SJSA1 (cell line): ENCODE measurements around the gene PSTPIP2. TPM values are rescaled to one million over a fixed set of nuclear protein-coding genes. Genes with fewer than 3 reads are reported as not detected.
A peak's percentile ranks its signal among the peaks of the same experiment; 100 is the strongest.
"Not testable (repeated sequence)": the region's sequence is repeated elsewhere in the genome, so short reads cannot be mapped to it uniquely, and the experiment has no call there.

Experiments used
- DNase-seq, 2 experiments: peaks; one replicate each; pipeline ENCODE4 v3.0.0-alpha.2; 2015 to 2020; ENCODE audit warnings: low spot score in 2 of 2, low read depth in 1 of 2
- H3K27ac ChIP-seq: fragments of 250-450 bp; sonication (Bioruptor Pico); 2 replicates; pipeline ENCODE4 v1.5.1; 2020; ENCODE audit warnings: mild to moderate bottlenecking, moderate library complexity
- H3K27me3 ChIP-seq: fragments of 250-450 bp; sonication (Bioruptor Pico); replicated peaks from 2 replicates; pipeline ENCODE4 v1.5.1; 2020; ENCODE audit warnings: mild to moderate bottlenecking, moderate library complexity
- H3K36me3 ChIP-seq: fragments of 250-450 bp; sonication (Bioruptor Pico); 2 replicates; pipeline ENCODE4 v1.5.1; 2020; ENCODE audit warnings: mild to moderate bottlenecking
- H3K4me1 ChIP-seq: fragments of 250-450 bp; sonication (Bioruptor Pico); replicated peaks from 2 replicates; pipeline ENCODE4 v1.6.1; 2021; ENCODE audit warnings: mild to moderate bottlenecking
- H3K4me3 ChIP-seq: fragments of 250-450 bp; sonication (Bioruptor Pico); 2 replicates; pipeline ENCODE4 v1.5.1; 2020; ENCODE audit warnings: mild to moderate bottlenecking
- H3K9me3 ChIP-seq: fragments of 250-450 bp; sonication (Bioruptor Pico); replicated peaks from 2 replicates; pipeline ENCODE4 v1.5.1; 2020; ENCODE audit warnings: mild to moderate bottlenecking
- total RNA-seq: library from RNA; depleted of rRNA; stranded (reverse); fragments of >200 nt; shearing (Covaris generic); gene quantifications from 2 replicates; pipeline ENCODE4 v1.2.3, GENCODE V29; 2014

PSTPIP2 gene
- total RNA-seq, 1 experiment from 2014 or later = 6.8 TPM

GRCh38 chr18:45976566-45976965 is 95.5 kb downstream of the PSTPIP2 start:
- DNase-seq = no peak
- Histone ChIP-seq H3K27me3 (no peaks in the 10 kb centered on the region), H3K36me3 (no peaks in the 10 kb centered on the region), H3K27ac (no peak overlapping the region), H3K4me1 (0 out of 2 replicates have a peak, but pooled peaks cover 4% of the 10 kb centered on the region), H3K4me3 (no peak overlapping the region), H3K9me3 (no peaks in the 10 kb centered on the region)

GRCh38 chr18:45974088-45974536 is 97.9 kb downstream of the PSTPIP2 start:
- Histone ChIP-seq H3K4me3 (no peak overlapping the region), H3K36me3 (no peaks in the 10 kb centered on the region), H3K27me3 (no peaks in the 10 kb centered on the region), H3K27ac (no peak overlapping the region), H3K9me3 (no peaks in the 10 kb centered on the region), H3K4me1 (0 out of 2 replicates have a peak, but pooled peaks cover 4% of the 10 kb centered on the region)
- peak; percentile 49 to 59 for DNase-seq

- H3K4me1 ChIP-seq = peaks cover 31% of the 10 kb centered on the region
- peak within 1 kb of the TSS; percentile 76 for H3K4me3 ChIP-seq
- no peaks in the 10 kb centered on the region for H3K27me3 ChIP-seq
- peak; percentile 85 to 93 for DNase-seq
- H3K27ac ChIP-seq = peak within 1 kb of the TSS; percentile 22; the same call in 1 of the 2 replicates
- no peaks in the 10 kb centered on the region for H3K9me3 ChIP-seq
- H3K36me3 ChIP-seq = peaks cover 16% of the 10 kb centered on the region
These were observed 104.9 kb downstream of the PSTPIP2 start, which contains the start of gene EPG5 for GRCh38 chr18:45967007-45967706. Gene EPG5 (minus strand): TSS chr18:45967329. CDS start chr18:45967239, 90 bp downstream.

- DNase-seq, H3K4me3 ChIP-seq, H3K27ac ChIP-seq, H3K27me3 ChIP-seq, H3K9me3 ChIP-seq: not testable (repeated sequence)
- Histone ChIP-seq H3K4me1 (peaks cover 35% of the 10 kb centered on the region), H3K36me3 (peaks cover 24% of the 10 kb centered on the region)
These were observed 107.1 kb downstream of the PSTPIP2 start for GRCh38 chr18:45964913-45965312.

- DNase-seq = peak in 1 of 2 experiments; percentile 59
- Histone ChIP-seq H3K27ac (peak overlapping the region; percentile 71), H3K27me3 (no peaks in the 10 kb centered on the region), H3K36me3 (peaks cover 24% of the 10 kb centered on the region), H3K4me3 (no peak overlapping the region), H3K4me1 (peaks cover 34% of the 10 kb centered on the region), H3K9me3 (no peaks in the 10 kb centered on the region)
These were observed 109.2 kb downstream of the PSTPIP2 start for GRCh38 chr18:45962866-45963265.

GRCh38 chr18:45962461-45962860 is 109.6 kb downstream of the PSTPIP2 start:
- H3K27me3 ChIP-seq = no peaks in the 10 kb centered on the region
- peaks cover 24% of the 10 kb centered on the region for H3K36me3 ChIP-seq
- peak in 1 of 2 experiments; percentile 50 for DNase-seq
- H3K9me3 ChIP-seq = no peaks in the 10 kb centered on the region
- no peak overlapping the region for H3K4me3 ChIP-seq
- peak overlapping the region; percentile 71 for H3K27ac ChIP-seq
- peaks cover 30% of the 10 kb centered on the region for H3K4me1 ChIP-seq

GRCh38 chr18:45959484-45959883 is 112.6 kb downstream of the PSTPIP2 start:
- H3K27ac ChIP-seq, H3K27me3 ChIP-seq, H3K9me3 ChIP-seq, H3K4me3 ChIP-seq, DNase-seq: not testable (repeated sequence)
- H3K4me1 ChIP-seq = peaks cover 32% of the 10 kb centered on the region
- peaks cover 28% of the 10 kb centered on the region for H3K36me3 ChIP-seq

- peaks cover 38% of the 10 kb centered on the region for H3K4me1 ChIP-seq
- no peak for DNase-seq
- H3K27ac ChIP-seq = no peak overlapping the region
These were observed 113.3 kb downstream of the PSTPIP2 start for GRCh38 chr18:45958730-45959129.

GRCh38 chr18:45958027-45958426 is 114.0 kb downstream of the PSTPIP2 start:
- no peak overlapping the region for H3K27ac ChIP-seq

More at GRCh38 chr18:45958730-45959129, 113.3 kb downstream of the PSTPIP2 start:
- H3K36me3 ChIP-seq = peaks cover 29% of the 10 kb centered on the region
- H3K4me3 ChIP-seq = no peak overlapping the region
- no peaks in the 10 kb centered on the region for H3K9me3 ChIP-seq
- H3K27me3 ChIP-seq = no peaks in the 10 kb centered on the region

GRCh38 chr18:45957100-45957499 is 115.0 kb downstream of the PSTPIP2 start:
- Histone ChIP-seq H3K9me3 (no peaks in the 10 kb centered on the region), H3K36me3 (peaks cover 42% of the 10 kb centered on the region), H3K27me3 (no peaks in the 10 kb centered on the region), H3K4me1 (peaks cover 33% of the 10 kb centered on the region), H3K4me3 (no peak overlapping the region), H3K27ac (no peak overlapping the region)
- DNase-seq = no peak

More at GRCh38 chr18:45958027-45958426, 114.0 kb downstream of the PSTPIP2 start:
- Histone ChIP-seq H3K4me1 (peaks cover 38% of the 10 kb centered on the region), H3K27me3 (no peaks in the 10 kb centered on the region), H3K36me3 (peaks cover 36% of the 10 kb centered on the region), H3K4me3 (no peak overlapping the region), H3K9me3 (no peaks in the 10 kb centered on the region)
- no peak for DNase-seq

GRCh38 chr18:45954070-45954934 is 117.8 kb downstream of the PSTPIP2 start:
- peak; percentile 65 to 72 for DNase-seq
- H3K27me3 ChIP-seq = no peaks in the 10 kb centered on the region
- H3K4me1 ChIP-seq = peaks cover 47% of the 10 kb centered on the region
- H3K27ac ChIP-seq = peak overlapping the region; percentile 77
- H3K9me3 ChIP-seq = no peaks in the 10 kb centered on the region; the same call in 1 of the 2 replicates
- peaks cover 59% of the 10 kb centered on the region for H3K36me3 ChIP-seq
- no peak overlapping the region for H3K4me3 ChIP-seq

GRCh38 chr18:45951016-45951714 is 120.9 kb downstream of the PSTPIP2 start:
- peak; percentile 74 to 88 for DNase-seq
- peaks cover 85% of the 10 kb centered on the region for H3K36me3 ChIP-seq
- H3K27me3 ChIP-seq = no peaks in the 10 kb centered on the region
- peaks cover 47% of the 10 kb centered on the region for H3K4me1 ChIP-seq
- H3K4me3 ChIP-seq = no peak overlapping the region
- H3K27ac ChIP-seq = peak overlapping the region; percentile 92
- no peaks in the 10 kb centered on the region; the same call in 1 of the 2 replicates for H3K9me3 ChIP-seq

GRCh38 chr18:45945669-45946068 is 126.4 kb downstream of the PSTPIP2 start:
- peaks cover 17% of the 10 kb centered on the region for H3K4me1 ChIP-seq
- H3K36me3 ChIP-seq = peaks cover 90% of the 10 kb centered on the region
- no peak overlapping the region for H3K27ac ChIP-seq
- H3K9me3 ChIP-seq = no peaks in the 10 kb centered on the region
- no peak overlapping the region for H3K4me3 ChIP-seq
- no peak for DNase-seq
- no peaks in the 10 kb centered on the region for H3K27me3 ChIP-seq
